HG02642 (cell line): ENCODE measurements around the gene FGF1.

ENCODE experiments used
- ATAC-seq: cut with Tn5 transposase; IDR thresholded peaks from one replicate; pipeline ENCODE4 v1.9.1; 2021; ENCODE audit warnings: mild to moderate bottlenecking; ENCODE audit not compliant: unreplicated experiment, poor library complexity

FGF1 gene

DNA sequence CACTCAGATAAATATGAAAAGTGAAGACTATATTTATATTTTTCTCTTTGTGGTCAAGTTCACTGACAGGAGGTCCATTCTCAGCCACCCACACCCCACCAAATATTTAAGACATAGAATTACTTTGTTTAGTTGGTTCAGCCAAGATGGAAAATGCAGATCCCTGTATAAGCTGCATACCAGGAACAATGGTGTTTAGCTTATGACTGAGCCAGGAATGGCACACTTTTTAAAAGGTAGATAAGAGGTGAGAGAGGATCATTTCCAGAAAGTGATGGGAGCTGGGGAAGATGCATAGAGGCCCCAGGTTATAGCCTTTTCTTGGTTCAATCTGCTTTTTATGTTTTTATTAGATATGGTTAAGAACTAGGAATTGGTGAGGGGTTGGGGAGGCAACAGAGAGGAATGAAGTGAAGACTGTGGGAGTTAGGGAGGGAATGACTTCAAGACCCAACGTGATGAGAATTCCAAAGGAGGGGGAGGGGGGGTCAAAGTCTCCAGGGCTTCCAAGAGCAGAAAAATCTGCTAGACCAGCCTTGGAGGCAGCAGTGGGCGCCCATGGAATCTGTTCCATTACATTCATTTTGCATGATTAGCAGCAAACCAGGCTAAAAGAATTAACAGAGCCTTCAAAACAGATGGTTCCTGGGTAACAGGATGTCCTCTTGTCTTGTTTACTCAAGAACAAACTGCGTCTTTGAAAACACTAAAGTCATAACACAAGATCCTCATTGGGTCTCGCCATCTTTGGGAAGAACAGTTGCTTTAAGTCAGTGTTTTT is 95.2 kb downstream of the FGF1 start:
- no peak for ATAC-seq

DNA sequence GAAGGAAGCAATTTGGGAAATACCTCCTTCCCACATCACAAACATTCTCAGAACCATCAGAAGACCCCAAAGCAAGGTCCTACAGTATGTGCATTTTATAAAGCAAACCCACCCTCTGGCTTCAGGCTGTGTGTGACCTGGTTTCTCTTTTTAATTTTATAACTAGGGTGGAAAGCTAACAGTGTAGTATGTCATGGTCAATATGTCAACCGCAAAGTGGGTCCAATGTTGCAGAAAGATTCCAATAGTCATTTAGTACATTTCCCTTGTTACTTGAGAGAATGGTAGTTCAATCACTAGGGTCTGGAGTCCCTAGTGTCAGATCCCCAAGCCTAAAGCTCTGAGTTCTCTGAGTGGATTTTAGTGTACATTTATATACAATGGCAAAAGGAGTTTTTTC is 96.2 kb downstream of the FGF1 start:
- ATAC-seq: no peak

DNA sequence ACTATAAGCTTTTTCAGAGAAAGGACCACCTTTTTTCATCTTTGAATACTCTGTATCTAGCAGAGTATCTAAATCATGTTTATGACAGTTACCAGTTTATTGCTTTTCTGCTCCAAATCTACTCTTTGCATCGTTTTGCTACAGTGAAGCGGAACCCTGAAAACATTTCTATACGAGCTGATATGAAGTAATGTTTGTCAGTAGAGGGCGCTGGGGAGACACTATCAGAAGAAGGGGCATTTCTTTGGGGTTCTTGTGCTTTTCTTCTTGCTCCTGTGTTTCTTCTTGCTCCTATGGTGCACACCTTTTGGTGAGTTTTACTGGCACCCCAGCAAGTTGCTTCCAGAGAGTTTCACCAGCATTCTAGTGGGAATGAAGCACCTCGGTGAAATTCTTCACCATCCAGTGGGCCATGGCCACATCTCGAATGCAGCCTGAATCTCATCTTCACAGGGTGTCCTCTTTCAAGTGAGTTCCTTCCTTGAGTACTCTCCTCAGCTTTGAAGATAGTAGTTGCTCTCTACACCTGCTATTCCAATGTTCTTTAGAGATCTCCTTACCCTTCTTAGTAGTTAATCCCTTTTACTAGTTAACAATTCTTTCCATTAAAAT is 98.4 kb downstream of the FGF1 start:
- ATAC-seq: no peak

DNA sequence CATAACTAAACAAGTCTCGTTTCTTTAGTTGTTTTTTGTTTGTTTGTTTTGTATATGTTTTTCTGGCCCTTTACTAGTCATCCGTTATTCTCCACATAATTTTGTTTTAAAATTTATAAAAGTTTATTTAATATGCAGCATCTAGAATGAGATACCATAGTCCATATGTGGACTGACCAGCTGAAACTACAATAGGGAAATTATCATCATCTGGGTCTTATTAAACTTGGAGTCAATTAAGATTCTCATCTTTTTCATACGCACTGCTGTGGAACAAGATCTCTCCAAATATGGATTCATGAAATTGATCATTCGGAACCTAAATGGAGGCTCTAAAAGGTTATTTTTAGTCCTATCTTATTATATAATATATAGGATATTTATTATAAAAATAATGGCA is 99.3 kb downstream of the FGF1 start:
- no peak for ATAC-seq

DNA sequence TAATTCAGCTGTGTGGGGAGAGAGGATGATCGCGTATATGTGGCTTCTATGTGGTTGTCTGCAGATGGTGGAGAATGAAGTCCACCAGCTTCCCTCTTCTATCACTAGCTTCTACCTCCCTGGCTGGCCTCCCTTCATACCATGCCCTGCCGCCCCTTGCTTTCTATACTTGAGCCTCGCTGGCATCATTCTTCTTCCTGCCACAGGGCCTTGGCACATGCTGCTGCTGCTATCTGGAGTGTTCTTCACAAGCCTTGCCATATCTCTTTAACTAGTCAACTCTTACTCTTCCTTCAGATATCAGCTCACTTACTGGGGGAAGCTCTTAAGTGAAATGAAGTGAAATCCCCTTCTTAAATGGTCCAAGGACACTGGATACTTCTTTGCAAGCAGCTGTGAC is 100.4 kb downstream of the FGF1 start:
- ATAC-seq: no peak

DNA sequence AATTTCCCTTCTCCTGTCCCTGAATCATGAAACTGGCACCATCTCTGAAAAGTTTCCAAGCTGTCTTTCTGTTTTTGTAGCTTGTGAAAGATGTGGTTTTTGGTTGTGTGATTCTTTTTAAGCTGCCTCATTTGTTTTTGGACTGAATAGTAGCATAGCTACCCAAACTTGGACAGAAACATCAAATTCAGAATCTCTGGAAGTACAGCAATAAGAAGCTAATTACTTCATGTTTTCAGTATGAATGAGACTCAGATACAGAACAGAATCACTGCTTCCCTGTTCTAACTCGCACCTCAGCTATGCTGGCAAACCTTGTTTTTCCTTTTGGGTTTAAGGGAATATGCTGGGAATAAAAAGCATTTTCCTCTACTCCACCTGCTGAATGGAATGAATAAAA is 101.0 kb downstream of the FGF1 start:
- ATAC-seq: no peak

DNA sequence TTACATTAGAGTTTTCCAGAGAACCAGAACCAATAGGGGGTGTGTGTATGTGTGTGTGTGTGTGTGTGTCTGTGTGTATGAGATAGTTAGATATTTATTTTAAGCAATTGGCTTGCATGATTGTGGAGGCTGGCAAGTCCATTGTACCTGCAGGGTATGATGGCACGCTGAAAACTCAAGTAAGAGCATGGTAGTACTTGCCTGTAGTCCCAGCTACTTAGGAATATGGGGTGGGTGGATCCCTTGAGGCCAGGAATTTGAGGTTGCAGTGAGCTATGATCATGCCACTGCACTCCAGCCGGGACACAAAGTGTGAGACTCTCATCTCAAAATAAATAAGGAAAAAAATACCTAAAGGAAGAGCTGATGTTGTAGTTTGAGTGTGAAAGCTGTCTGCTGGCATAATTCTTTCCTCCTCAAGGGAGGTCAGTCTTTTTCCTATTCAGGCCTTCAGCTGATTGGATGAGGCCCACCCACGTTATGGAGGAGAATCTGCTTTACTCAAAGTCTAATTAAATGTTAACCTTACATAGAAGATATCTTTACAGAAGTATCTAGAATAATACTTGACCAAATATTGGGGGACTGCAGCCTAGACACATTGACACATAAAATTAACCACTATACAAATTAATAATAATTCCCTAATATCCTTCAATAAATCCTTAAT is 107.6 kb downstream of the FGF1 start:
- no peak for ATAC-seq

- no peak for ATAC-seq
Observed at GRCh38 chr5:142576804-142577203, 109.1 kb downstream of the FGF1 start.

- ATAC-seq: no peak
Observed at GRCh38 chr5:142576303-142576702, 109.6 kb downstream of the FGF1 start.

DNA sequence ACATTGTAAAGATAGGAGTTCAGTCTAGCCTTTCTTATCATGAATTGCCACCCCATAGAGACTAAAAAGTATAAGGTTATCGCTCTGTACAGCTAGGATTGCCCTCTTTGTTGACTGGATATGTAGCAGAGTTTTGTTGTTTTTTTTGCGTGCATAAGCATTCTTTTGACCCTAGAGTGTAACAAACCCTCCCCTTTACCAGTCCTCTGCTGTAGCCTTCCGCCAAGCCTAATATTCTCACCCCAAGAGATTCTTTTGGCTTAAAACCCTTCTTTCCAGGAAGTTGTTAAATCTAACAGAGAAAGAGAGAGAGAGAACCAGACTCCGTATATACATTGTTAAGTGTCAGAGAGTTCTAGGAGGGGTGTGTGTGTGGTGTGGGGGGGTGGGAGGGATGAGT is 113.9 kb downstream of the FGF1 start:
- no peak for ATAC-seq

DNA sequence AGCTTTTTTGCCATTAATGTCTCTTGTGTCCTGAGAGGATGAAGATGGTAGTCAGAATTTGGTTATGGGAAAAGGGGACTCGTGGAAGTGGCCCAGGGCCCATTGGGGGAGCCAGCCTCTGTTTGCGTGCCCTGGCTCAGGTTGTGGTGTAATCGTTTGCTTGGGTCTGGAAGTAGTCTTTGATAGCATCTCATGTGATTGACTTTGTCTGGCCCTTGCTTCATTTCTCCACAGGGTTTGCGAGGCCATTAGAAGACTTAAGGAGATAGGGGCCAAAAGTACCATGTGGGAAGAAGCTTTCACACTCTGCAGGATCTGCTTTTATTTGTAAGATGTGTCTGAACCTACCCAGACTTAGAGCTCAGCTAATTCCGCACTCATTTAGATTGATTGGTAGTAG is 114.5 kb downstream of the FGF1 start:
- no peak for ATAC-seq

- no peak for ATAC-seq
Observed at GRCh38 chr5:142569905-142570304, 116.0 kb downstream of the FGF1 start.

- no peak for ATAC-seq
Observed at GRCh38 chr5:142568996-142569335, 116.9 kb downstream of the FGF1 start.

- ATAC-seq: no peak
Observed at GRCh38 chr5:142568283-142568995, 117.5 kb downstream of the FGF1 start.

- ATAC-seq: no peak
Observed at GRCh38 chr5:142561486-142562097, 124.3 kb downstream of the FGF1 start.

GRCh38 chr5:142561029-142561428 is 124.9 kb downstream of the FGF1 start:
- no peak for ATAC-seq

DNA sequence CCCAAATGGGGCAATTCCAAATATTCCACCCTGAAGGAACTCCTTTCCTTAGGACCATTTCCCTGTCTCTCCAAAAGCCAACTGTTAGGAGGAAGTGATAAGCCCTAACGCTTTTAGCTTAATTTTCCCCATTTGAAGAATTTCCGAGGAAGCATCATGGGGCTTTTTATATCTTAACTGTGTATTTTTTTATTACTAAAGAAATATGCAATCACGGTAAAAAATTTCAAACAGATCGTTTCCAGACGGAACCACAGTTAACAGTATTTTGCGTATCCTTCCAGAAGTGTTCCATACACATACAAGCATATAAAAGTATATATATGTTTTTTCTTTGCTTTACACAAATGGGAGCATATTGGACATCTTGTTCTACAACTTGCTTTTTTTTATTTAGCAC is 133.8 kb downstream of the FGF1 start:
- ATAC-seq: no peak

DNA sequence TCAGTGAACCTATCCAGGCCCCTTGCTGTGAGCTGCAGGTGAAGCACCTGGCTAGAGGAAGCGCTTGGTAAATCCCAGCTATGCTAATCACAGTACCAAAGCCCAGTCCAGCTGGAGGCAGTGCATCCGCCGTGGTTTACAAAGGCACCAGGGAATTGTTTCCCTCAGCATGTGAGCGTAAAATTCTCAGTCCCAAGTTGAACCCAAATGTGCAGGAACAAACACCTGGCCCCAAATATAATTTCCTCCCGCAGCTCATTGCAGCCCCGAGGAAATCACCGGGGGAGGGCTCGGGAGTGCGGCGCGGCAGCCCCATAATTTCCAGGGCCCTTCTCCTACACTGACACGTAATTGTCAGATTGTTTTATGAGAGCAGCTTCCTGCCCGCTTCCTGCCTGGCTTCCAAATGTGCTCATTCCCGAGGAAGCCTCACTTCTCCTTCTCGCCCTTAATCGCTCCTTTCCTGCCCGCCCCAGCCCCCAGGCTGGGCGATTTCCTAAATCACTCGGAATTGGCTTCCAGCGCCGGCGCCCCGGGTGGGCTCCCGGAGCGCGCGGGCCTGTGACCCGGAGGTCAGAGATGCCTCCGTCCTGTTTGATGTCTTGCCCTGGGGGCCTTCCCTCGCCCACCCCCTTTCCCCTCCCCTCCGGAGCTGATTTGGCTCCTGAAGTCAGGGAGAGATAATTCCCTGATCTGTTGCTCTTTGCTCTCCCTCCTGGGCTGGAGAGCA is 134.4 kb downstream of the FGF1 start:
- no peak for ATAC-seq

DNA sequence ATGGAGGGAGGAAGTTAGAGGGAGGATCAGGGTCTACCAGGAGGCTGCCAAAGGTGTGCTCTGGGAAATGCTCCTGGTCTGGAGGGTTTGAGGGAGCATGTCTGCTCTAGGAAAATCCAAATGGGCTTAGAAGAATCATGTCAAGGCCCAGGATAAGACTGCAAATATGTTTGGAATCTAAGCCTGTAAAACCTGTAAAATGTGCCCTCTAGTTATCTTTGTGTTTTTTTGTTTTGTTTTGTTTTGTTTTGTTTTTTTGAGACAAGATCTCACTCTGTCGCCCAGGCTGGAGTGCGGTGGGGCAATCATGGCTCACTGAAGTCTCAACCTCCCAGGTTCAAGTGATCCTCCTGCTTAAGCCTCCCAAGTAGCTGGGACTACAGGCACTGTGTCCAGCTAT is 135.4 kb downstream of the FGF1 start:
- ATAC-seq: no peak

DNA sequence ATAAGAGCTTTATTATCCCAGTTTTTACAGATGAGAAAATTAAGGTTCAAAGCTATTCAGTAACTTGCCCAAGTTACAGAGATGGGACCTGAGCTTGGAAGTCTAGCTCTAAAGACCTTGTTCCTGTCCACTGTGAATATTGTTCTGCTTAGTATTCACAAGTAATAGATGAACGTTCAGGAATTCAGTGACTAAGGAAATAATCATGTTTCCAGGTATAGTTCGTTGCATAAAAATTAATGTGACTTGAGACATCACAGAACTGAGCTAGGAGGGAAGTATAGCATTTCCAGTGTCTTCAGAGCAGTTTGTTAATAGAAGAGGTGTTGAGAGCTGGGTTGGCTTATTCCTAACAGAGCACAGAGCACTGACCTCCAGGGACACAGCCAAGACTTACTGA is 136.1 kb downstream of the FGF1 start:
- no peak for ATAC-seq
